GM19099 (cell line): ENCODE data around the gene C1QTNF12.

Experiments
- POLR2A ChIP-seq: IDR thresholded peaks from 3 replicates; pipeline ENCODE4 v1.6.1; 2011; ENCODE audit warnings: low read depth; ENCODE audit not compliant: insufficient read length; ENCODE audit errors: extremely low read depth

Gene C1QTNF12

DNA sequence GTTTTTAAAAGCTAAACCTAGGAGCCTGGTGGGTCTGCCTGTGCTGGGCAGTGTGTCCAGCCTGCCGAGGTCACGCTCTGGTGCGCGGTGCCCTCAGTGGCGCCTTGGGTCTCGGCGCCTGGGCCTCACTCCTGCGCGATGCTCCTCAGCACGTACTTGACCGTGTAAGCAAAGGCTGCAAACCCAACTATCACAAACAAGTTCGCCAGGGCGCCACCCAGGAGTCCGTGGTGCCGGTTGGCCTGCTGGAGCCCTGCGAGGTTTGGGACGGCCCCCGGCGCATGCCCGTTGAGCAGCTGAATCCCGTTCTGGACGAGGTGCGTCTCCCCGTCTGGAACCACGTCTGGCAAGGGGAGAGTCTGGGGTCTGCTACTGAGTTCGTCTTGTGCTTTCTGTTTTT, 8.6 kb upstream of the C1QTNF12 start:
- TF ChIP-seq POLR2A, result no peak

DNA sequence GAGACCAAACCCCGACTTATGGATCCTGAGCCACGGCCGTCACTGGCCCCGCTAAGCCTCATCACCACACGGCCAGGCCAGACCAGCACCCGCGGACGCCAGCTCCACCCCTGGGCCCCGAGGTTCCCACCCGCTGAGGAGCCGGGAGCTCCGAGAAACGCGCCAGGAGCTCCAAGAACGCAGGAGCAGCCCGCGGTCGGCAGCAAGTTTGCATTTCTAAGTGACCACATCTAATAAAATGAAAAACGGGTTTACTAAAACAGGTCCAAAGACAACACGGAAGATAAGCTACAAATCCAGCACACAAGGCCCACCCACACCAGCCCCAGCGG, 8.1 kb upstream of the C1QTNF12 start:
- no peak for TF ChIP-seq POLR2A

DNA sequence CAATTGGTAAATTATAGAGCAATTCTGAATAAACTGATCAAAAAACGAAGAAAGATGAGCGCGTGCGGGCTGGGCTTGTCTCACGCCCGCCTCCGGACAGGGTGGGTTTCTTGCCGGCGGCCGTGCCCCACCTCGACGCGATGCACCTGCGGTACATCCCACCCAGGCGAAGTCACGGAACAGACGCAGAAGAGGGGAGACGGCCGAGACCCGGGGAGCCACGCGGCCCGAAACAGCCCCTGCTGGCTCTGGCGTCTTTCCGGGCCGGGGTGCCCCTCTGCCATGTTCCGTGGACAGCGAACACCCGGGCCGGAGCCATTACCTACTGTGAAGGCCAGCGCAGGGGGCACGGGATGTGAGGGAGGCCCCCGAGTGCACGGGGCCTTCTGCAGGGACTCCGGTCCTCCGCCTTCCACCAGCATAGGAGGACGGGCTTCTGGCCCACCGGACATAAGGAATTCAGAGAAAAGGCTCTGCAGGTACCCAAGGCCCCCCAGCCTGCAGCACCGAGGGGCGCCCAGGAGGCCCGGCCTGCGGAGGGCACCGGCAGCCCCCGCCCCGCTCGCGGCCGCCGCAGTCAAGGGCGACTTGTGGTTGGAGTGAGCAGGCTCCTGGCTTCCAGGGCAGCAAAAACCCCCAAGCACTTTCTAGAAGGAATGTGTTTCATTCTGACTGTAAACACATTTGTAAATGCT, 7.6 kb upstream of the C1QTNF12 start:
- no peak for TF ChIP-seq POLR2A

DNA sequence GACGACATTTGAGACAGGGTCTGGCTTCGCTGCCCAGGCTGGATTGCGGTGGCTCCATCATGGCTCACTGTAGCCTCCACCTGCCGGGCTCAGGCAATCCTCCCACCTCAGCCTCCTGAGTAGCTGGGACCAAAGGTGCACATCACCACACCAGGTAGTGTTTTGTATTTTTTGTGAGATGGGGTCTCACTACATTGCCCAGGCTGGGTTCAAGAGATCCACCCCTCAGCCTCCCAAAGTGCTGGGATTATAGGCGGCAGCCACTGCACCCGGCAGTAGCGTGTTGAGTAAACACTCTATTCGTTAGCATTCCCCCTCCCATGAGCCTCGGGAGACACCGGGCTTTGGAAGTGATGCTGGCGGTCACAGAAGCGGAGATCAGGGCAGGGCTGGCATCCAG, 6.8 kb upstream of the C1QTNF12 start:
- no peak for TF ChIP-seq POLR2A

DNA sequence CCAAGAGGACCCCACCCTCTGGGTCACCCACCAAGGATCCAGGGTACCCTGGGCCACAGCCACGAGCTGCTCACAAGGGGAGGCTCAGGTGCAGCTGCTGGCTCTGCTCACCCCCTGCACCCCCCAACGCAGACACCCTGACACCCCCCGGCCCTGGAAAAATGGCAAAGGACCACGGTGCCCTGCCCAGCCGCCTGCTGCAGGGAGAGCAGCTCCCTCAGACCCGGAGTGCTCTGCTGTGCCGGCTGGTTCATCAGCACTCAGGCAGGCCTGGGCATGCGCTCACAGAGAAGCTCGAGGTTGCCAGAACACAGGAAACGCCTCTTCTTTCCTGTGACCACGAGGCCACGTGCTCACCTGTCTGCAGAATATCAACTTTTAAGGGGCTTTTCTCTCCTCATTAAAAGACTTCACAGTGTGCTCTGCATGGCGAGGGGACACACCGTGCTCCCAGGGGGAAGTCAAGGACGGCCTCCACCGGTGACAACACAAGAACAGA, 4.3 kb upstream of the C1QTNF12 start:
- TF ChIP-seq POLR2A, result peak; percentile 41

DNA sequence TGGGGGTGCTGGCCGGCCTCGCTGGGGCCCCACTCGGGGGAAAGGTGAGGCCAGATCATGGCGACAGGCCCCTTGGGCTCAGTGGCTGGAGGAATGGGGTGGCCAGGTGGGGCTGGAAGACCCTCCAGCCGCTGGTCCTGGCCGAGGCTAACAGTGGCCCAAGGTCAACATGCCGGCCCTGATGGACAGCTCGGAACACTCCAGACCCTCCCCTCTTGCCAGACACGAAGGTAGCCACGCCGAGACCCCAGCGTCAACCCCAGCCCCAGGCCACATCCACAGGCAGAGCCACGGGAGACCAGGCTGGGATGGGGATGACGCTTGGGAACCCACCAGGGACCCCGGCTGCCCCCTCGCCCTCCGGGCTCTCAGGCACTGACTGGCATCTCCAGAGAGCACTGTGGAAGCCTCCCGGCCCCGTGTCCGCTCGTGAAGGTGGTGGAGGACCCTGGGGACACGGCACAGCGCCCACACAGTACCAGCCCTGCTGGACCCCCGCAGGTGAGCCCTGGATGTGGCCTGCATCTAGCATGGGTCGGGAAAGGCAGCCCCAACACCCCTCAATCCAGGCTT, 905 bp upstream of the C1QTNF12 start:
- TF ChIP-seq POLR2A, result no peak

DNA sequence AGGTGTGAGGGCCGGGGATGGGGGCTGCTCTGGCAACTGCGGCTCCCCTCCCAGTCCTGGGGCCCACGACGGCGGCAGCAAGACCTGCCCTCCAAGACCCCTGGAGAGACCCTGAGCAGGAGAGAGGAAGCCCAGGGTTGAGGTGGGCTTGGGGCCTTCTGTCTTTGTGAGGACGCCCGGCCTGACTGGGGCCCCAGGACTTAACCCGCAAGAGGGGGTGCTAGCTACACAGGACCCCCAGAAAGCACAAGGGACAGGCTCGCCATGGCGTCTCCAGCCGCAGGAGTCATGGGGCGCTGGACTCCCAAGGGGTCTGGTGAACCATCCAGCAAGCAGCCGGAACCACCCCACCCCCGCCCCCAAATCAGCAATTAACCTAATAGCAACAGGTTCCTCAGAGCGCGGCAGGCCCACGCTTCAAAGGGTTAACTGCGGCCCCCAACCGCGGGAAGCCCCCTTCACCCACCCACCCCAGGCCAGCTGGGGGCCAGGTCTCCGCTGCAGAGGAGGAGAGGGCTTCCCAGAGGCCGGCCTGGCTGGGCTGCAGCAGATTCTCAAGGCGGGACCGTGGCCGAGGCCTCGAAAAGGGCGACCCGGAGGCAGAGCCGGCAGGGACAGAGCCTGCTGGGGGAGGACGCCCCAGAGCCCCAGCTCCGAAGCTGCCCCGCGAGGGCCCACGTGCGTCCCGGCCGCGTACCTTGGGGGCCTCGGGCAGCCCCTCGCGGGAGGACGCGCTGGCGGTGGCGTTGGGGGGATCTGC, 525 bp downstream of the C1QTNF12 start:
- TF ChIP-seq POLR2A, result no peak

DNA sequence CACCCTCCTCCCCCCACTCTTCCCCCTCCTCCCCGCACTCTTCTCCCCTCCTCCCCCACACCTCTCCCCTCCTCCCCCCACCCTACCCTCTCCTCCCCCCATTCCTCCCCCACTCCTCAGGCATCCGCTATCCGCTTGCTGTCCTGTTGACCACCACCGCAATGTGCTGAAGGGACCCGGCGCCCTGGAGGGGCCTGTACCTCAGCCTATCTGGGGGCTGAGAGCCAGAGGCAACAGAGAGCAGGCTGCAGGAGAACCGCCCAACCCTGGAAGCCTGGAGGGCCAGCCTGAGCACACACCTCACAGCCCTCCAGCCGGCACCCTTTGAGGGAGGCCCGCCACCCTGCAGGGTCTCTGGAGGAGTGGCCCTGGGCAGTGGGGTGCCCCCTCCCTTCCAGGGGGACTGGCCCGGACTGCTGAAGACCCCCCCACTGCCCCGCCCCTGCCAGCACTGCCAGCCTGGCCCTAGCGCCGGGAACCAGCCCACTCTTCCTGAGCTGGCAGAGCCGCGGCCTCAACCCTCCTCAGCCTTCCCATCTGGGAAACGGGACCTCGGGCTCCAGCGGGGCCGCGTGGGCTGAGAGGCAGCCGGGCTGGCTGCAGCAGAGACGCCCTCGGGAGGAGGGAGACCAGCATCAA, 1.2 kb downstream of the C1QTNF12 start:
- TF ChIP-seq POLR2A, result no peak

DNA sequence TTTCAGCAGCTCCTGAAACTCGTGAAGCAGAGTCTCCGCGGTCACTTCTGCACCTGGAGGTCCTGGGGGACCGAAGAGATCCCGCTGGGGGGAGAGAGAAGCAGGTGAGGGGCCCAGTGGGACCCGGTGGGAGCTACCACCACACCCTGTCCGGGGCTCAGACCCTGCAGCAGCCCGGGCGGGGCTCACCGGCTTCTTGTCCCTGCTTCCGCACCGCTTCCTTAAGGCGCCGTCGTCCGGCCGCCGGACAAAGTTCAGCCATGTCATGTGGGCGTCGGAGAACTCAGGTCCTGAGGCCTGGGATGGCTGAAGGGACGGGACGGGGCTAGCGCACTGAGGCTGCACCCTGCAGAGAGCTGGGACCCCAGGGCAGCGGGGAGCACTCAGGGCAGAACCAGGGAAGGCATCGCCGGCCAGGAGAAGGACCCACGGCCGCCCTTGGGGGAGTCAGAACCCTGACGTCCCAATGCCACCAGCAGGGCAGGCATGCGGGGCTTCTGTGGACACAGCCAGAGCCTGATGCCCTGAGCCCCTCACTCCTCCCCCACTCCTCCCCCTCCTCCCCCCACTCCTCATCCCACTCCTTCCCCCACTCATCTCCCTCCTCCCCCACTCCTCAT, 2.2 kb downstream of the C1QTNF12 start:
- TF ChIP-seq POLR2A, result no peak

DNA sequence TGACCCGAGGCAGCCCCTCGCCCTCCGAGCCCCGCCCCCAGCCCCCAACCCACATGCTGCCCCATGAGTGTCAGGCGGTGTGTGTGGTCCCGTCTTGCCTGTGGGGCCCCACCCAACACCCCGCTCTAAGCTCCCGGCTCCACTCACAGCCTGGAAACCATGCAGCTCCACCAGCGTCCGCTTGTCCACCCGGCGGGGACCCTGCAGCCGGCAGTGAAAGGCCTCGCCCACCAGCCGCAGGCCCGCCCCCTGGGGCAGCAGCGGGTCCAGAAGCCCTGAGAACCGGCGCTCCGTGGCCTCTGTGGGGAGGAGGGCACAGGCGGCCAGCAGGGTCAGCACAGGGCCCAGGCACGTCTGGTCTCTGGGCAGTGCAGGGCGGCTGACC, 2.7 kb downstream of the C1QTNF12 start:
- no peak for TF ChIP-seq POLR2A

DNA sequence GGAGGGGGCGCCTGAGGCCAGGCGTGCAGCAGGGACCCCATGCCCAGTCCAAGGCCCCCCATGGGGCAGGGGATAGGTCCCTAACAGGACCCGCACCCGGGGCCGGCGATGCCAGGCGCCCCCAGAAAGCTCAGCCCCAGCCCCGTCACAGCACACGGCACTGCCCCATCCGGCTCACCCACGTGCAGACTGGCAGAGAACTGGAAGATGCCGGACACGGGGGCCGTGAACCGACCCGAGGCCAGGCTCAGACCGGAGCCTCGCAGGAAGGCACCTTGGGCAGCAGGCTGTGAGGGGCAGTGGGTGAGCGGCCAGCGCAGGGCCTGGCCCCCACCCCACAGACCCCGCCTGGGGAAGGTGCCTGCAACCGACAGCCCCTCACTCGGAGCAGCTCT, 3.3 kb downstream of the C1QTNF12 start:
- no peak for TF ChIP-seq POLR2A

DNA sequence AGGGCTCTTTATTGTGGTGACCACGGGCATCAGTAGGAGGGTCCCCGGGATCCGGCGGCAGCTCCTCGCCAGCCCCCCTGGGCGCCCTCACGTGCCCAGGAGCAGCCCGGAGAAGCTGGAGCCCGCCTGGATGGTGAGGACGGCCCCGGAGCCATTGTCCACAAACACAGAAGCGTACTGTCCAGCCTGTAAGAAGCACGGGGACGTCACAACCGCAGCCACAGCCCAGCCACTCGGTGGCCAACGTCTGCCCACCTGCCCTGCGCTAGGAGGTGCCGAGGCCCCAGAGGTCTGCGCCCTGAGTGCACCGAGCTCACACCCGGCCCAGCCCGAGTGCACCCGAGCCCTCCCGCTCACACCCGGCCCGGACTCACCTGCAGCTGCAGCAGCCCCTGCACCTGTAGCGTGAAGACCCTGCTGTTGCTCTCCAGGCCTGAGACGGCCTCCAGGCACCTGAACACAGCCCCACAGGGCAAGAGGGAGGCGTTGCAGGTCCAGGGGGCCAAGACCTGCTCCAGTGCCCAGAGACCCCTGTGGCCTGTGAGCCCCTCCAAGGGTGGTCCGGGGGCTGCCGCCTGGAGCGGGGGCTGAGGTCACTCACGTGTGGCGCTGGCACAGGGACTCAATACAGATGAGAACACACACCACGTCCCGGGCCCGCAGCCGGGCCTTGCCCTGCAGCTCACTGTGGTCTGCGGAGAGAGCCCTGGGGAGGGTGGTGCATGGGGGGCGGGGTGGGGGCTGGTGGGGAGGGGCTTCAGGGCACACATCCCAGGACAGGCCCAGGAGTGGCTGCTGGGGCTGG, 3.9 kb downstream of the C1QTNF12 start:
- no peak for TF ChIP-seq POLR2A

DNA sequence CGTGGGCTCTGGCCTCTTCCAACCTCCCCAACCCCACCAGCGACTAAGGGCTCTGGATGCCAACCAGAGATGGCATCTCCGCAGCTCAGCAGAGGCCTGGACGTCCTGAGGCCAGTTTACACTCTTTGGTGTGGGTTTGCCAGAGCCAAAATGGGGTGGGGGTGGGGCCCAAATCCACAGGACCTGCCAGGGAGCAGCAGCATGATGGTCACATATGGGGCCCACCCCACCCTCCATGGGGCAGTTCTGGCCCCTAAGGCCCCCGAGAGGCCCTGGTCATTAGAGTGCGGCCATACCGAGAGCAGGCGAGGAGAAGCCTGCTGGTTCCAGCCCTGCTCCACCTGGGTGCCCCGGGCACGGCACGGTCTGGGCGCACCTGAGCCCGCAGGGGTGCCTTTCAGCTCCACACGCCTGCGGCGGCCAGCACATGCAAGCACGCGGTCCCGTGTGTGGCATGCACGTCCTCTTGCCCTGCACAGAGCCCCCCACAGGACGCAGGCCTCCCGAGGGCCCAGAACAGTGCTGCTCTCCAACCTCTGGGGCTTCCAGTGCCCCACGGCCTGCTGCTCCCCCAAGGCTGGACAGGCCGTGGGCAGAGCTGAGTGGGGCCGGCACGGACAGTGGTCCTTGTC, 4.8 kb downstream of the C1QTNF12 start:
- TF ChIP-seq POLR2A, result no peak
